GM12874 (cell line): ENCODE measurements around the gene HK1.

Experiments
- TF ChIP-seq, protein P1 (sequence below): IDR thresholded peaks from 2 replicates; pipeline ENCODE4 v1.5.1; 2011; ENCODE audit warnings: low read depth, mild to moderate bottlenecking, control low read depth, low read length, moderate library complexity; ENCODE audit not compliant: insufficient read depth

Gene HK1

GRCh38 chr10:69318867-69319727, 40.8 kb downstream of the HK1 start:
- TF ChIP-seq, protein P1, sequence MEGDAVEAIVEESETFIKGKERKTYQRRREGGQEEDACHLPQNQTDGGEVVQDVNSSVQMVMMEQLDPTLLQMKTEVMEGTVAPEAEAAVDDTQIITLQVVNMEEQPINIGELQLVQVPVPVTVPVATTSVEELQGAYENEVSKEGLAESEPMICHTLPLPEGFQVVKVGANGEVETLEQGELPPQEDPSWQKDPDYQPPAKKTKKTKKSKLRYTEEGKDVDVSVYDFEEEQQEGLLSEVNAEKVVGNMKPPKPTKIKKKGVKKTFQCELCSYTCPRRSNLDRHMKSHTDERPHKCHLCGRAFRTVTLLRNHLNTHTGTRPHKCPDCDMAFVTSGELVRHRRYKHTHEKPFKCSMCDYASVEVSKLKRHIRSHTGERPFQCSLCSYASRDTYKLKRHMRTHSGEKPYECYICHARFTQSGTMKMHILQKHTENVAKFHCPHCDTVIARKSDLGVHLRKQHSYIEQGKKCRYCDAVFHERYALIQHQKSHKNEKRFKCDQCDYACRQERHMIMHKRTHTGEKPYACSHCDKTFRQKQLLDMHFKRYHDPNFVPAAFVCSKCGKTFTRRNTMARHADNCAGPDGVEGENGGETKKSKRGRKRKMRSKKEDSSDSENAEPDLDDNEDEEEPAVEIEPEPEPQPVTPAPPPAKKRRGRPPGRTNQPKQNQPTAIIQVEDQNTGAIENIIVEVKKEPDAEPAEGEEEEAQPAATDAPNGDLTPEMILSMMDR = no peak

- TF ChIP-seq, protein P1 = no peak
Measured at GRCh38 chr10:69319841-69320316, 41.6 kb downstream of the HK1 start.

DNA sequence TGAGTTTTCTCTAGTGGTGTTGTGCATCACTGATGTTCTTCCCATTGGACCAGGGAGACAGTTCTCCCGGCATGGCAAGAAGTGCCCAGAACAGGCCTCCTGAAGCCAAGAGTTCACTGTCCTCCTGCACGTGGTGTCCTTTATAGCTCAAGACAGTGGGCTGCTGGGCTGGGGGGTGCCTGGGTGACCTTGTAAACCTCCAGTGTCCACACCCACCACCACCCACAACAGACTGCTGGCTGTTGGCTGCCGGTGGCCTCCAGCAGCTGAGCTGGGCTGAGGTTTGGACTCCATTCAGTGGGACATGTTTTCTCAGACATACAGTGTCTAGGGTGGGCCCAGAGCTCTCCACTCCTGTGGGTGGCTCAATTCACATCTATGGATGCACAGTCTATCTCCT, 42.2 kb downstream of the HK1 start:
- TF ChIP-seq, protein P1 = no peak

DNA sequence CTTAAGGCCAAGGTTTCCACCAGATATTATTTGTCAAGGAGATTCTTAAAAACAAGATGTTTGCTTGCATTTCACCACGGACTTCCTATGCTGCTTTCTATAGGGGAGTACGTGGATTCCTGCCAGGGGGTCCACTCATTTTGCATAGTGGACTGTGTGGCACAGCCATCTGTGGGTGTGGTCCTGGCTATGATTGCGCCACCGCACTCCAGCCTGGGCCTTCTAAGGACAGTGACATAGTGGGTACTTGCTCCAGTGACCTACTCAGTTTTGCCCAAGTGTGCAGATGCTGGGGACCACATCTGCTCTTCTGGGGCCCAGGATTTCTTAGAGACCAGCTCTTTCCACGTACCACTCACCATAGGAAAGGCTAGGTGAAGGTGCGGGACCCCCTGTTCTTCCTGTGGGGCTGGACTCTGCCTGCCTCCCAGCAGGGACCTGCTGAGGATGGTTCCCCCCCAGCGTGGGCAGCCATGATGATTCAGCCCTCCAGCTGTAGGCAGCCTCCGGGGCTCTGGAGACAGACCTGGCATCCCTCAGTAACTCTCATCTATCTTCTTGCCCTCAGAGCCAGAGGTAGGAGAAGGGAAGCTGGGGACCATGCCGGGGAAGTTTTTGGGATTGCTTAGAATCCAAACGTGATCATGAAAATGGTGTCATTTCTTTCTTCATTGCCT, 42.9 kb downstream of the HK1 start:
- TF ChIP-seq, protein P1 = no peak

- TF ChIP-seq, protein P1 = no peak
Measured at GRCh38 chr10:69321865-69322264, 43.6 kb downstream of the HK1 start.

GRCh38 chr10:69323622-69324021, 45.3 kb downstream of the HK1 start:
- TF ChIP-seq, protein P1 = no peak

GRCh38 chr10:69324583-69324982, 46.3 kb downstream of the HK1 start:
- TF ChIP-seq, protein P1 = no peak
